Endothelial cell of umbilical vein (primary cell): Measurements from ENCODE around the gene PLD6. TPM values are rescaled to one million over a fixed set of nuclear protein-coding genes. Genes with fewer than 3 reads are reported as not detected.

ENCODE experiments used
- BruUV-seq: library from RNA; stranded (reverse); fragments of 400-500 nt; replicated peaks from 2 replicates; lab custom pipeline; 2021; lab: Mats Ljungman, UMichigan
- CTCF ChIA-PET: fragments of 300-600, 350-600 bp; sonication (Branson Sonifier 250); formaldehyde crosslinking; loops from one replicate; lab custom pipeline; 2021; ENCODE audit warnings: antibody characterized with exemption, inconsistent platforms; lab: Charles Lee
- POLR2A ChIA-PET: fragments of 300-600, 350-600 bp; sonication (Branson Sonifier 250); formaldehyde crosslinking; loops from one replicate; lab custom pipeline; 2021; ENCODE audit warnings: antibody characterized with exemption, inconsistent platforms; lab: Charles Lee
- DNase-seq: peaks from one replicate; pipeline ENCODE4 v3.0.0-alpha.2; 2011; ENCODE audit warnings: low read depth, low spot score
- FAIRE-seq: peaks from 2 replicates; lab custom pipeline; 2011; peaks lifted over from hg19 to GRCh38; lab: Jason Lieb, UNC
- H2AFZ ChIP-seq: 2 replicates; pipeline ENCODE4 v1.6.0; 2012; ENCODE audit warnings: low read depth, low read length, control low read depth, inconsistent platforms
- H3K27ac ChIP-seq: 2 replicates; pipeline ENCODE4 v1.5.1; 2011; ENCODE audit warnings: low read depth, mild to moderate bottlenecking, control low read depth, low read length, moderate library complexity; ENCODE audit not compliant: insufficient read depth
- H3K27me3 ChIP-seq, 2 experiments: 2 replicates each; pipeline versions ENCODE4 v1.6.0 to v1.6.1; 2011; ENCODE audit warnings: low read length in 2 of 2, mixed read lengths in 1 of 2; ENCODE audit not compliant: control insufficient read depth in 2 of 2, insufficient read depth in 2 of 2
- H3K36me3 ChIP-seq, 2 experiments: 2 replicates in 1 of 2; 3 replicates in 1 of 2; pipeline ENCODE4 v1.5.1; 2011; ENCODE audit warnings: low read length in 2 of 2, mild to moderate bottlenecking in 1 of 2, moderate library complexity in 1 of 2; ENCODE audit not compliant: control insufficient read depth in 2 of 2, insufficient read depth in 2 of 2; ENCODE audit errors: extremely low read depth in 1 of 2
- H3K4me1 ChIP-seq: 3 replicates; pipeline ENCODE4 v1.5.1; 2011; ENCODE audit warnings: mild to moderate bottlenecking, low read length; ENCODE audit not compliant: control insufficient read depth, insufficient read depth; ENCODE audit errors: extremely low read depth
- H3K4me2 ChIP-seq: 2 replicates; pipeline ENCODE4 v1.6.1; 2011; ENCODE audit warnings: low read length, control low read depth, mixed read lengths; ENCODE audit not compliant: insufficient read depth
- H3K4me3 ChIP-seq, 3 experiments: fragments of 200-600 bp in 1 of 3; sonication (generic), shearing (Covaris generic) in 1 of 3; replicated peaks in 1 of 3; 2 replicates each; pipeline ENCODE4 v1.5.1; 2011 to 2016; ENCODE audit warnings: control low read depth in 3 of 3, low read length in 3 of 3, mild to moderate bottlenecking in 2 of 3, inconsistent platforms in 1 of 3, low read depth in 1 of 3, moderate library complexity in 1 of 3; ENCODE audit not compliant: insufficient read depth in 1 of 3
- H3K79me2 ChIP-seq: 2 replicates; pipeline ENCODE4 v1.6.0; 2012; ENCODE audit warnings: low read length, inconsistent platforms; ENCODE audit not compliant: control insufficient read depth, insufficient read depth
- H3K9ac ChIP-seq: replicated peaks from 2 replicates; pipeline ENCODE3; 2011; ENCODE audit warnings: low read length, control low read depth; ENCODE audit not compliant: insufficient read depth; ENCODE audit errors: extremely low read depth
- H3K9me1 ChIP-seq: replicated peaks from 3 replicates; pipeline ENCODE4 v1.6.0; 2011; ENCODE audit warnings: mild to moderate bottlenecking, low read length; ENCODE audit not compliant: control insufficient read depth, insufficient read depth; ENCODE audit errors: extremely low read depth
- H3K9me3 ChIP-seq: replicated peaks from 2 replicates; pipeline ENCODE4 v1.5.1; 2012; ENCODE audit warnings: low read length, inconsistent platforms; ENCODE audit not compliant: control insufficient read depth, insufficient read depth
- H4K20me1 ChIP-seq: replicated peaks from 2 replicates; pipeline ENCODE3; 2011; ENCODE audit warnings: mild to moderate bottlenecking, low read length; ENCODE audit not compliant: control insufficient read depth, insufficient read depth; ENCODE audit errors: extremely low read depth
- CTCF ChIP-seq, 2 donors: IDR thresholded peaks; 1 replicate in 1 of 2; 2 replicates in 1 of 2; pipeline ENCODE4 v1.5.1; 2011; ENCODE audit warnings: low read length in 2 of 2, mild to moderate bottlenecking in 2 of 2, moderate library complexity in 2 of 2, control low read depth in 1 of 2, inconsistent platforms in 1 of 2, low read depth in 1 of 2; ENCODE audit not compliant: insufficient read depth in 1 of 2; ENCODE audit errors: extremely low read depth in 1 of 2
- EZH2 ChIP-seq: IDR thresholded peaks from 2 replicates; pipeline ENCODE4 v1.6.1; 2012; ENCODE audit warnings: borderline replicate concordance, low read depth, mild to moderate bottlenecking, moderate library complexity, low read length, inconsistent platforms; ENCODE audit not compliant: severe bottlenecking
- FOS ChIP-seq: IDR thresholded peaks from 2 replicates; pipeline ENCODE4 v1.6.1; 2011; ENCODE audit warnings: mild to moderate bottlenecking, low read length, moderate library complexity, borderline replicate concordance; ENCODE audit not compliant: insufficient read depth
- GATA2 ChIP-seq: IDR thresholded peaks from 2 replicates; pipeline ENCODE4 v1.7.0; 2011; ENCODE audit warnings: low read depth, mild to moderate bottlenecking, moderate library complexity, mixed read lengths, low read length; ENCODE audit not compliant: insufficient read length, insufficient read depth
- JUN ChIP-seq: IDR thresholded peaks from 2 replicates; pipeline ENCODE4 v1.6.1; 2011; ENCODE audit warnings: borderline replicate concordance, low read depth; ENCODE audit not compliant: insufficient read length, insufficient read depth
- MAX ChIP-seq: IDR thresholded peaks from 2 replicates; pipeline ENCODE4 v1.6.1; 2011; ENCODE audit not compliant: insufficient read depth, insufficient read length
- MYC ChIP-seq: IDR thresholded peaks from one replicate; pipeline ENCODE4 v1.6.1; 2011; ENCODE audit warnings: mild to moderate bottlenecking, low read depth, low read length
- POLR2A ChIP-seq: IDR thresholded peaks from 2 replicates; pipeline ENCODE4 v1.6.1; 2012; ENCODE audit warnings: low read depth, mild to moderate bottlenecking, control low read depth, low read length
- POLR2AphosphoS5 ChIP-seq: IDR thresholded peaks from 2 replicates; pipeline ENCODE4 v1.6.1; 2012; ENCODE audit warnings: low read depth, mild to moderate bottlenecking, control low read depth, low read length, moderate library complexity; ENCODE audit not compliant: insufficient read depth
- dilution Hi-C: fragments of 300-500 bp; cut with MboI; formaldehyde crosslinking; loops from one replicate; pipeline ENCODE4 v1.15.0; 2019; ENCODE audit warnings: low sequenced_read_pairs; ENCODE audit not compliant: extremely low pct_ligation_motif_present
- intact Hi-C: fragments of 100-400 bp; cut with micrococcal nuclease; formaldehyde crosslinking; loops from one replicate; pipeline ENCODE4 v1.10.0; 2022
- polyA plus RNA-seq, 4 experiments: library from polyadenylated mRNA; depleted of rRNA in 3 of 4; stranded (reverse) in 3 of 4; unstranded in 1 of 4; fragments of >200 nt; gene quantifications; 2 replicates each; pipeline versions ENCODE4 v1.2.1 to v1.2.3, GENCODE V29; 2011 to 2012; ENCODE audit warnings: missing spikeins in 1 of 4
- total RNA-seq: library from RNA; stranded (reverse); gene quantifications from 2 replicates; pipeline ENCODE4 v1.2.3, GENCODE V29; 2021

PLD6 gene
- total and polyA plus RNA-seq, 2 donors (not counting 3 experiments of a cell fraction or from before 2014, with no cell fraction given): 2.9 to 4.4 TPM

- peaks cover 15 to 46% of the 10 kb centered on the region in 2 experiments for H3K36me3 ChIP-seq
- DNase-seq (no peak), FAIRE-seq (no peak)
- TF ChIP-seq CTCF (IDR thresholded peaks at IDR 0.05; ENCODE audit: extremely low read depth in 1 of 2, insufficient read depth in 1 of 2, low read depth in 1 of 2, low read length in 2 of 2) (no peak), FOS (no peak), GATA2 (no peak), EZH2 (no peak), JUN (no peak), POLR2A (no peak), MYC (no peak), MAX (no peak), POLR2AphosphoS5 (no peak)
- ChIA-PET CTCF (interaction anchor here (1.9 kb wide), 1 partner anchor 16 kb away, joined by 4 read pairs; no protein-coding TSS in a partner anchor), POLR2A (no interaction called here)
- H3K27me3 ChIP-seq: no peaks in the 10 kb centered on the region
- H2AFZ ChIP-seq: no peak overlapping the region
- H3K9ac ChIP-seq: no peak overlapping the region
- H3K4me2 ChIP-seq: no peak overlapping the region
- H3K9me1 ChIP-seq: no peaks in the 10 kb centered on the region
- dilution Hi-C loops (no loop called here), intact Hi-C loops (no loop called here)
- H3K4me3 ChIP-seq: no peak overlapping the region
- no peak overlapping the region for H3K27ac ChIP-seq
- peaks cover 23% of the 10 kb centered on the region for H3K4me1 ChIP-seq
- H4K20me1 ChIP-seq: no peaks in the 10 kb centered on the region
- BruUV-seq: no TSS peak
- H3K9me3 ChIP-seq: no peaks in the 10 kb centered on the region
- H3K79me2 ChIP-seq: no peaks in the 10 kb centered on the region
Measured at GRCh38 chr17:17180741-17181525, 25.2 kb downstream of the PLD6 start.
